Urinary bladder (tissue), 4 donors: Measurements from ENCODE around the gene CALHM1. TPM values are rescaled to one million over a fixed set of nuclear protein-coding genes. Genes with fewer than 3 reads are reported as not detected.

Source experiments
- DNase-seq: peaks from one replicate; pipeline ENCODE4 v3.0.0-alpha.2; 2015; ENCODE audit errors: extremely low spot score
- H3K27ac ChIP-seq: one replicate; pipeline ENCODE4 v1.5.1; 2013; ENCODE audit warnings: low read depth, mild to moderate bottlenecking, moderate library complexity
- H3K36me3 ChIP-seq: one replicate; pipeline ENCODE4 v1.6.1; 2013; ENCODE audit warnings: mild to moderate bottlenecking, moderate library complexity; ENCODE audit not compliant: insufficient read depth
- H3K4me1 ChIP-seq: one replicate; pipeline ENCODE4 v1.6.1; 2013; ENCODE audit warnings: mild to moderate bottlenecking, moderate library complexity; ENCODE audit not compliant: insufficient read depth
- H3K4me3 ChIP-seq: one replicate; pipeline ENCODE4 v1.5.1; 2013; ENCODE audit warnings: low read depth, low read length
- WGBS: extraction: QIAGEN DNeasy Blood & Tissue Kit; methylation state at CpG from one replicate; pipeline ENCODE4 v1.1.7; 2013; 5-methylcytosine and 5-hydroxymethylcytosine counted together
- polyA plus RNA-seq: library from polyadenylated mRNA; stranded (reverse); fragments of 200-250 nt; gene quantifications from one replicate; pipeline ENCODE4 v1.2.3, GENCODE V29; 2013
- total RNA-seq: library from RNA; depleted of rRNA; stranded (reverse); fragments of >200 nt; gene quantifications from one replicate; pipeline ENCODE4 v1.2.3, GENCODE V29; 2014
- donor health status: healthy with polysubstance abuse.
- donor health status: healthy.

Gene CALHM1
- total and polyA plus RNA-seq, 2 donors, result not detected

GRCh38 chr10:103475437-103475836 is 16.7 kb upstream of the CALHM1 start:
- no peaks in the 10 kb centered on the region for H3K4me1 ChIP-seq
- no peak for DNase-seq
- no peak overlapping the region for H3K27ac ChIP-seq
- 75% methylated on average over 4 of the region's 4 CpGs for WGBS
- no peaks in the 10 kb centered on the region for H3K36me3 ChIP-seq
- no peak overlapping the region for H3K4me3 ChIP-seq

- WGBS, result 94% methylated on average over 3 of the region's 3 CpGs
- no peak for DNase-seq
- no peaks in the 10 kb centered on the region for H3K4me1 ChIP-seq
- no peak overlapping the region for H3K4me3 ChIP-seq
- no peak overlapping the region for H3K27ac ChIP-seq
- H3K36me3 ChIP-seq, result no peaks in the 10 kb centered on the region
These were observed 15.4 kb upstream of the CALHM1 start for GRCh38 chr10:103474077-103474476.

- H3K27ac ChIP-seq, result no peak overlapping the region
- DNase-seq, result no peak
- 70% methylated on average over 32 of the region's 32 CpGs for WGBS
- H3K4me3 ChIP-seq, result no peak overlapping the region
- H3K36me3 ChIP-seq, result no peaks in the 10 kb centered on the region
- H3K4me1 ChIP-seq, result no peaks in the 10 kb centered on the region
These were observed 14.6 kb upstream of the CALHM1 start for GRCh38 chr10:103473261-103473671.

GRCh38 chr10:103472005-103472404 is 13.3 kb upstream of the CALHM1 start:
- no peaks in the 10 kb centered on the region for H3K4me1 ChIP-seq
- no peak overlapping the region for H3K27ac ChIP-seq
- WGBS, result 93% methylated on average over 2 of the region's 2 CpGs
- no peaks in the 10 kb centered on the region for H3K36me3 ChIP-seq
- H3K4me3 ChIP-seq, result no peak overlapping the region
- no peak for DNase-seq

GRCh38 chr10:103470761-103471653 is 12.3 kb upstream of the CALHM1 start:
- 53% methylated on average over 14 of the region's 14 CpGs for WGBS
- Histone ChIP-seq H3K36me3 (no peaks in the 10 kb centered on the region), H3K27ac (no peak overlapping the region), H3K4me3 (no peak overlapping the region), H3K4me1 (no peaks in the 10 kb centered on the region)
- no peak for DNase-seq

- no peaks in the 10 kb centered on the region for H3K4me1 ChIP-seq
- DNase-seq, result no peak
- no peak overlapping the region for H3K27ac ChIP-seq
- H3K36me3 ChIP-seq, result no peaks in the 10 kb centered on the region
- H3K4me3 ChIP-seq, result no peak overlapping the region
- WGBS, result 64% methylated on average over 5 of the region's 5 CpGs
These were observed 10.5 kb upstream of the CALHM1 start for GRCh38 chr10:103469201-103469600.

GRCh38 chr10:103467406-103467805 is 8.7 kb upstream of the CALHM1 start:
- DNase-seq, result no peak
- no peaks in the 10 kb centered on the region for H3K36me3 ChIP-seq
- H3K4me3 ChIP-seq, result no peak overlapping the region
- no peak overlapping the region for H3K27ac ChIP-seq
- 90% methylated on average over 7 of the region's 7 CpGs for WGBS
- no peaks in the 10 kb centered on the region for H3K4me1 ChIP-seq

- H3K4me1 ChIP-seq, result no peaks in the 10 kb centered on the region
- no peak overlapping the region for H3K4me3 ChIP-seq
- no peak for DNase-seq
- no peaks in the 10 kb centered on the region for H3K36me3 ChIP-seq
- H3K27ac ChIP-seq, result no peak overlapping the region
- WGBS, result 83% methylated on average over 3 of the region's 3 CpGs
These were observed 8.0 kb upstream of the CALHM1 start for GRCh38 chr10:103466734-103467133.

GRCh38 chr10:103465411-103466179 is 6.9 kb upstream of the CALHM1 start:
- WGBS, result 89% methylated on average over 14 of the region's 14 CpGs
- DNase-seq, result no peak
- no peak overlapping the region for H3K4me3 ChIP-seq
- no peak overlapping the region for H3K27ac ChIP-seq
- no peaks in the 10 kb centered on the region for H3K4me1 ChIP-seq
- H3K36me3 ChIP-seq, result no peaks in the 10 kb centered on the region

- no peaks in the 10 kb centered on the region for H3K4me1 ChIP-seq
- no peaks in the 10 kb centered on the region for H3K36me3 ChIP-seq
- H3K4me3 ChIP-seq, result no peak overlapping the region
- no peak for DNase-seq
- 80% methylated on average over 4 of the region's 4 CpGs for WGBS
- no peak overlapping the region for H3K27ac ChIP-seq
These were observed 4.8 kb upstream of the CALHM1 start for GRCh38 chr10:103463499-103463898.

- WGBS, result 67% methylated on average over 4 of the region's 4 CpGs
- Histone ChIP-seq H3K27ac (no peak overlapping the region), H3K4me1 (no peaks in the 10 kb centered on the region), H3K36me3 (no peaks in the 10 kb centered on the region), H3K4me3 (no peak overlapping the region)
- DNase-seq, result no peak
These were observed 915 bp upstream of the CALHM1 start for GRCh38 chr10:103459615-103460014.

GRCh38 chr10:103457896-103458583 is 660 bp downstream of the CALHM1 start:
- no peaks in the 10 kb centered on the region for H3K36me3 ChIP-seq
- no peak for DNase-seq
- no peaks in the 10 kb centered on the region for H3K4me1 ChIP-seq
- 96% methylated on average over 39 of the region's 39 CpGs for WGBS
- H3K4me3 ChIP-seq, result no peak overlapping the region
- no peak overlapping the region for H3K27ac ChIP-seq

- 80% methylated on average over 8 of the region's 8 CpGs for WGBS
- no peak for DNase-seq
- H3K4me3 ChIP-seq, result no peak overlapping the region
These were observed 1.5 kb downstream of the CALHM1 start for GRCh38 chr10:103457176-103457712.

More at GRCh38 chr10:103457176-103457712, 1.5 kb downstream of the CALHM1 start:
- Histone ChIP-seq H3K4me1 (no peaks in the 10 kb centered on the region), H3K36me3 (no peaks in the 10 kb centered on the region), H3K27ac (no peak overlapping the region)
